Lower lobe of right lung (tissue), 2 donors: ENCODE data around the gene OR13A1. TPM values are rescaled to one million over a fixed set of nuclear protein-coding genes. Genes with fewer than 3 reads are reported as not detected.
A peak's percentile ranks its signal among the peaks of the same experiment; 100 is the strongest.
"Not testable (repeated sequence)": the region's sequence is repeated elsewhere in the genome, so short reads cannot be mapped to it uniquely, and the experiment has no call there.

Experiments used
- ATAC-seq, 2 donors: fragments of 200-7000 bp; cut with Tn5 transposase; one replicate each; pipeline ENCODE4 v1.9.1; 2020 to 2022; ENCODE audit warnings: mild to moderate bottlenecking in 2 of 2, moderate library complexity in 2 of 2
- DNase-seq: peaks from one replicate; pipeline ENCODE4 v3.0.0-alpha.2; 2020
- H3K27ac ChIP-seq: fragments of 200-600 bp; one replicate; pipeline ENCODE4 v1.8.0; 2022
- H3K27me3 ChIP-seq: fragments of 200-600 bp; one replicate; pipeline ENCODE4 v1.8.0; 2022; ENCODE audit warnings: low read depth
- H3K36me3 ChIP-seq: fragments of 200-600 bp; one replicate; pipeline ENCODE4 v1.8.0; 2022; ENCODE audit warnings: mild to moderate bottlenecking
- H3K4me1 ChIP-seq: fragments of 200-600 bp; one replicate; pipeline ENCODE4 v1.8.0; 2022
- H3K4me3 ChIP-seq: fragments of 200-600 bp; one replicate; pipeline ENCODE4 v1.8.0; 2022; ENCODE audit warnings: mild to moderate bottlenecking
- H3K9me3 ChIP-seq: fragments of 200-600 bp; one replicate; pipeline ENCODE4 v1.8.0; 2022
- intact Hi-C: fragments of 100-400 bp; cut with DNase I; formaldehyde crosslinking; loops from one replicate; pipeline ENCODE4 v1.11.0; 2022
- total RNA-seq: library from RNA; stranded (reverse); fragmentation: NEBNext Ultra II Directional; extraction: Animal tissue kit (Norgen Biotek cat#: 25700); gene quantifications from one replicate; pipeline ENCODE4 v1.2.1, GENCODE V29; 2021
- TF ChIP-seq, protein P1 (sequence below): fragments of 200-600 bp; IDR thresholded peaks from one replicate; pipeline ENCODE4 v1.8.0; 2022; ENCODE audit warnings: antibody characterized with exemption, mild to moderate bottlenecking
- donor health status: DM: no; HTN: yes; CAD: no; lungs with severe emphysema.

Gene OR13A1
- total RNA-seq, 1 donor from 2014 or later, result not detected

DNA sequence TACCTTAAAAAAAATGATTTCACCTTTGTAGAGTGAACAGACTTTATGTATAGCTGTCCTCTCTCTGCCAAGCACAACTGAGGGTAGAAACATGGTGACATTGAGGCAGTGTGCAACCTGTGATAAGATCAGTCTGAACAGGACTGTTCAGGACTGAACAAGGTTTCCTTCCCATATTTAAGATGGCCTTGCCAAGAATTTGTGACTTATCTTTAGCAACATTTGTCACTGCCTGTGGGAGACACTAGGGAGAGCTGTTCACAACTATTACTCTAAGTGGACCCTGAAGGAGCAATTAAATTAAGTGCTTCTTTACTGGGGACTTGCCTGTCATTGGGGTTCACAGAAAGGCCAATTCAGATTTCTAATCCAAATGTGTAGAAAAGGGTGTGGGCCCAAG is 6.7 kb downstream of the OR13A1 start:
- DNase-seq, result no peak
- H3K36me3 ChIP-seq, result no peaks in the 10 kb centered on the region
- no peaks in the 10 kb centered on the region for H3K4me1 ChIP-seq
- intact Hi-C loops, result no loop called here
- no peak overlapping the region for H3K4me3 ChIP-seq
- TF ChIP-seq, protein P1, sequence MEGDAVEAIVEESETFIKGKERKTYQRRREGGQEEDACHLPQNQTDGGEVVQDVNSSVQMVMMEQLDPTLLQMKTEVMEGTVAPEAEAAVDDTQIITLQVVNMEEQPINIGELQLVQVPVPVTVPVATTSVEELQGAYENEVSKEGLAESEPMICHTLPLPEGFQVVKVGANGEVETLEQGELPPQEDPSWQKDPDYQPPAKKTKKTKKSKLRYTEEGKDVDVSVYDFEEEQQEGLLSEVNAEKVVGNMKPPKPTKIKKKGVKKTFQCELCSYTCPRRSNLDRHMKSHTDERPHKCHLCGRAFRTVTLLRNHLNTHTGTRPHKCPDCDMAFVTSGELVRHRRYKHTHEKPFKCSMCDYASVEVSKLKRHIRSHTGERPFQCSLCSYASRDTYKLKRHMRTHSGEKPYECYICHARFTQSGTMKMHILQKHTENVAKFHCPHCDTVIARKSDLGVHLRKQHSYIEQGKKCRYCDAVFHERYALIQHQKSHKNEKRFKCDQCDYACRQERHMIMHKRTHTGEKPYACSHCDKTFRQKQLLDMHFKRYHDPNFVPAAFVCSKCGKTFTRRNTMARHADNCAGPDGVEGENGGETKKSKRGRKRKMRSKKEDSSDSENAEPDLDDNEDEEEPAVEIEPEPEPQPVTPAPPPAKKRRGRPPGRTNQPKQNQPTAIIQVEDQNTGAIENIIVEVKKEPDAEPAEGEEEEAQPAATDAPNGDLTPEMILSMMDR, result peak; percentile 19
- peak; percentile 31 to 56 for ATAC-seq
- no peaks in the 10 kb centered on the region for H3K27me3 ChIP-seq
- peaks cover 8% of the 10 kb centered on the region for H3K9me3 ChIP-seq
- no peak overlapping the region for H3K27ac ChIP-seq

DNA sequence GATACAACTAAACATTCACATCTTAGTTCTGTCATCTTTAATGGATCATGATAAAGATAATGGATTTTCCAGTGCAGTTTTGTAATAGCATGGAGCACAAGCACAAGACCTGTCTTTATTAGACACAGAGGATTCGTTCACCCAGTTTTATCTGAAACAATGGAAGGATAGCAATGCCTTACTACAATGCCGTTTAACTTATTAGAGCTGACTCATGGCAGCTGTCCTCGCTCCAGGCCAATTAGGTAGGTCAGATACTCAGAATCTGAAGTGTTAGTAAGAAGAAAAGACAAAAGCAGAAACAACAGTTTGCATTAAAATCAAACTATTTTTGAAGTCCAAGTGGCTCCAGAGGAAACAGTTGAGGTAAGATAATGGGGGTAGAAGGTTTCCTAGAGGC is 12.8 kb downstream of the OR13A1 start:
- DNase-seq (no peak), ATAC-seq (no peak)
- H3K27ac ChIP-seq, result no peak overlapping the region
- H3K4me1 ChIP-seq, result no peaks in the 10 kb centered on the region
- intact Hi-C loops, result no loop called here
- no peaks in the 10 kb centered on the region for H3K27me3 ChIP-seq
- H3K9me3 ChIP-seq, result no peaks in the 10 kb centered on the region
- TF ChIP-seq, protein P1, result no peak
- H3K4me3 ChIP-seq, result no peak overlapping the region
- no peaks in the 10 kb centered on the region for H3K36me3 ChIP-seq

GRCh38 chr10:45298341-45298955 is 17.0 kb downstream of the OR13A1 start:
- intact Hi-C loops, result not testable (repeated sequence)

DNA sequence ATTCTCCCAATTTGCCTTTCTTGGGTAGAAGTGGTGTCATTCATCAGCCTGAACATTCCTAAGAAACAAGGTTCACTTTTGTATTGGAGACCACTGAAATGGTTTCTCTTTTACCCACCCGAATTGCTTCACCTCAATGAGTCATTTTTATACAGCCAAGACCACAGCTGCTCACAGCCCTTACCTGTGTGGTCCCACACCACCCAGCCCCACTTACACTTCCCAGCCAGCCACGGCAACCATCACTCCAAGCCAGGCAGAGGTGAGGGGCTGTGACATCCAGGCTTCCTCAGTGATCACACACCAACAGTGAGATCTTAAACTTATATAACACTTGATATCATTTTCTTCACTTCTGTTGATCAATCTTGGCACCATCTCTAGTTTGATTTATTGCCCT is 20.7 kb downstream of the OR13A1 start:
- ATAC-seq, result no peak

More at GRCh38 chr10:45298341-45298955, 17.0 kb downstream of the OR13A1 start:
- H3K36me3 ChIP-seq, H3K27me3 ChIP-seq, DNase-seq, H3K9me3 ChIP-seq, H3K4me3 ChIP-seq, H3K27ac ChIP-seq, ATAC-seq, H3K4me1 ChIP-seq: not testable (repeated sequence)

DNA sequence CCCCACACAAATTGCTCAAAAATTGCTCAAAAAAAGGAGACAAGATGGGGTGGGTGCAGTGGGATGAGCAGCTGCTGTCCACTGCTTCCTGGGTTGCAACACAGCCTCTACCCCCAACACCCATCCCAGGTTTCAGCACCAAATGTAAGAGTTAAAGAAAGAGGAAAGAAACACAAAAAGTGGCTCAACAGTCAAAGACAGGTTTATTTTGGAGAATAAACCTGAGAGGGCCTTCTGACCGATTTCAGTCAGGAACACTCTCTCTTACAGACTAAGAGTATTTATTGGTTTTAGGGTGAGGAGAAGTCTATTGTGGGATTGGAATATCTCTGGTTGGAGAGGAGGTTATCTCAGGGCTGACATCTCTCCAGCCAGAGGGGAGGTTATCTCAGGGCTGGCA is 28.4 kb downstream of the OR13A1 start:
- H3K9me3 ChIP-seq, result no peaks in the 10 kb centered on the region
- DNase-seq (no peak), ATAC-seq (no peak)
- intact Hi-C loops, result no loop called here
- H3K27ac ChIP-seq, result no peak overlapping the region
- H3K27me3 ChIP-seq, result no peaks in the 10 kb centered on the region
- H3K4me1 ChIP-seq, result no peaks in the 10 kb centered on the region
- no peak overlapping the region for H3K4me3 ChIP-seq
- TF ChIP-seq, protein P1, result no peak
- H3K36me3 ChIP-seq, result no peaks in the 10 kb centered on the region

More for the DNA sequence above, 20.7 kb downstream of the OR13A1 start:
- H3K27ac ChIP-seq, result no peak overlapping the region
- H3K4me1 ChIP-seq, result no peaks in the 10 kb centered on the region
- no peaks in the 10 kb centered on the region for H3K36me3 ChIP-seq
- H3K9me3 ChIP-seq, result no peaks in the 10 kb centered on the region
- no peak for DNase-seq
- intact Hi-C loops, result no loop called here
- no peak overlapping the region for H3K4me3 ChIP-seq
- TF ChIP-seq, protein P1, result no peak
- no peaks in the 10 kb centered on the region for H3K27me3 ChIP-seq

GRCh38 chr10:45282061-45282460 is 33.3 kb downstream of the OR13A1 start:
- intact Hi-C loops, result no loop called here
- no peak for DNase-seq

More at GRCh38 chr10:45282061-45282460, 33.3 kb downstream of the OR13A1 start:
- Histone ChIP-seq H3K4me1 (no peaks in the 10 kb centered on the region), H3K27ac (no peak overlapping the region), H3K9me3 (no peaks in the 10 kb centered on the region), H3K4me3 (no peak overlapping the region), H3K36me3 (no peaks in the 10 kb centered on the region), H3K27me3 (no peaks in the 10 kb centered on the region)
- TF ChIP-seq, protein P1, result no peak
- no peak for ATAC-seq
